ENCODE measurements around the gene MYCBPAP.

The MYCBPAP gene

DNA sequence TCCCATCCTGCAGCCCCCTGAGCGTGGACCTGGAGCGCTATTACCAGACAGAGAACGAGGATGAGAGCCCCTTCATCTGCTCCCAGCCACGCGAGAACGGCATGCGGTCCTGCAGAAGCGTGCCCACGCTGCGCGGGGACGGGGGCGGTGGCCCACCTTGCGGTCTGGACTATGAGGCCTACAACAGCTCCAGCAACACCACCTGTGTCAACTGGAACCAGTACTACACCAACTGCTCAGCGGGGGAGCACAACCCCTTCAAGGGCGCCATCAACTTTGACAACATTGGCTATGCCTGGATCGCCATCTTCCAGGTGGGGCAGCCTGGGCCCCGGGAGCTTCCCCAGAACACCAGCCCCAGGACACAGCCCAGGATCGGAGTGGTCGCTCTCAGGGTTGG is 64.3 kb downstream of the MYCBPAP start:
- TF ChIP-seq, protein P1, sequence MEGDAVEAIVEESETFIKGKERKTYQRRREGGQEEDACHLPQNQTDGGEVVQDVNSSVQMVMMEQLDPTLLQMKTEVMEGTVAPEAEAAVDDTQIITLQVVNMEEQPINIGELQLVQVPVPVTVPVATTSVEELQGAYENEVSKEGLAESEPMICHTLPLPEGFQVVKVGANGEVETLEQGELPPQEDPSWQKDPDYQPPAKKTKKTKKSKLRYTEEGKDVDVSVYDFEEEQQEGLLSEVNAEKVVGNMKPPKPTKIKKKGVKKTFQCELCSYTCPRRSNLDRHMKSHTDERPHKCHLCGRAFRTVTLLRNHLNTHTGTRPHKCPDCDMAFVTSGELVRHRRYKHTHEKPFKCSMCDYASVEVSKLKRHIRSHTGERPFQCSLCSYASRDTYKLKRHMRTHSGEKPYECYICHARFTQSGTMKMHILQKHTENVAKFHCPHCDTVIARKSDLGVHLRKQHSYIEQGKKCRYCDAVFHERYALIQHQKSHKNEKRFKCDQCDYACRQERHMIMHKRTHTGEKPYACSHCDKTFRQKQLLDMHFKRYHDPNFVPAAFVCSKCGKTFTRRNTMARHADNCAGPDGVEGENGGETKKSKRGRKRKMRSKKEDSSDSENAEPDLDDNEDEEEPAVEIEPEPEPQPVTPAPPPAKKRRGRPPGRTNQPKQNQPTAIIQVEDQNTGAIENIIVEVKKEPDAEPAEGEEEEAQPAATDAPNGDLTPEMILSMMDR (IDR thresholded peaks at IDR 0.05): no peak

DNA sequence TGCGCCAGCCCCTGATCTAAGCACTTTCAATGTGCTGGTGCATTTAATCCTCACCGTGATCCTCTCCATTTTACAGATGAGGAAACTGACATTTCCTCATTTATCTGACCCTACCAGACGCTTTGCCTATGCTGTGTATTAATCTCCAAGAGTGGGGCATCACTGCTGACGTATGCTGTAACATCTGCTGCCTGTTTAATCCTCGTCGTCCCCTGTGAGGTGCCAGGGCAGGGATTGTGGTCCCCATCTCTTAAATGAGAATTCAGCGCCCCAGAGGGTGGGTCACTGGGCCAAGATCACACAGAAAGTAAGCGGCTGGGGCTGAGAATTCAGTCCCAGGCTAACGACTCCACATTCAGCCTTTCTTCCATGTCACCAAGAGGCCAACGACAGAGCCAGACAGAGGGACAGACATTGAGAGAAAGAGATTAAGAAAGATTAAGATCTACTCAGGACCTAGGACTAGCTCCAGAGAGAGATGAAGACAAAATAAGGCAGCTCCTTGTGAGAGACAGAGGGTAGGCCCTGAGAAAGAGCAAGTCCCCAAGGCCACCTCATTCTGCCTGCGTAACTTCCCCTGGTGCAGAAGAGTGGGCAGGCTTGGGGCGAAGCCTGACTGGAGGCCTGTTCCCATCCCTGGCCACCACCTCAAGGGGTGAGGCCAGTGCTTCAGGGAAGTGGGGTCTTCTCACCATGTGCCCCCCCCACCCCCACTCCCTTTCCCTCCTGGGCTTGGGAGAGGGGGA is 65.8 kb downstream of the MYCBPAP start:
- TF ChIP-seq, protein P1 (IDR thresholded peaks at IDR 0.05): no peak

DNA sequence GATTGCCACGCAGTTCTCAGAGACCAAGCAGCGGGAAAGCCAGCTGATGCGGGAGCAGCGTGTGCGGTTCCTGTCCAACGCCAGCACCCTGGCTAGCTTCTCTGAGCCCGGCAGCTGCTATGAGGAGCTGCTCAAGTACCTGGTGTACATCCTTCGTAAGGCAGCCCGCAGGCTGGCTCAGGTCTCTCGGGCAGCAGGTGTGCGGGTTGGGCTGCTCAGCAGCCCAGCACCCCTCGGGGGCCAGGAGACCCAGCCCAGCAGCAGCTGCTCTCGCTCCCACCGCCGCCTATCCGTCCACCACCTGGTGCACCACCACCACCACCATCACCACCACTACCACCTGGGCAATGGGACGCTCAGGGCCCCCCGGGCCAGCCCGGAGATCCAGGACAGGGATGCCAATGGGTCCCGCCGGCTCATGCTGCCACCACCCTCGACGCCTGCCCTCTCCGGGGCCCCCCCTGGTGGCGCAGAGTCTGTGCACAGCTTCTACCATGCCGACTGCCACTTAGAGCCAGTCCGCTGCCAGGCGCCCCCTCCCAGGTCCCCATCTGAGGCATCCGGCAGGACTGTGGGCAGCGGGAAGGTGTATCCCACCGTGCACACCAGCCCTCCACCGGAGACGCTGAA is 67.5 kb downstream of the MYCBPAP start:
- TF ChIP-seq, protein P1 (IDR thresholded peaks at IDR 0.05): no peak

DNA sequence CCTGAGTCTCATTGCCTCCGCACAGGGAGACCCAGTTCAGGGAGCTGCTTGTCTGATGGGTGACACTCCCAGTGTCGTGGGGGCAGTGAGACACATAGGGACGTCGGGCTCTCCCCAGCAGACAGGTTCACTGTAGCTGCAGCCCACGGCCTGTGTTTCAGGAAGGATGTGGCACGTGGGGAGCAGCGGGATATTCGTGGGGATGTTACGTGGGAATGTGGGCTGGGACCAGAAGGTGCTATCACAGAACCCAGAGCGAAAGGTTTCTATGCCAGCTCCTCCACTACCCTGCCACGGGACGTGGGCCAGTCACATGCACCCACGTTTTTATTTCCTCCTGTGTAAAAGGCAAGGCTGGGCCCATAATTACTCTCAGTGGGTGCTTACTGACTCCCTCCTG is 68.6 kb downstream of the MYCBPAP start:
- TF ChIP-seq, protein P1 (IDR thresholded peaks at IDR 0.05): no peak

DNA sequence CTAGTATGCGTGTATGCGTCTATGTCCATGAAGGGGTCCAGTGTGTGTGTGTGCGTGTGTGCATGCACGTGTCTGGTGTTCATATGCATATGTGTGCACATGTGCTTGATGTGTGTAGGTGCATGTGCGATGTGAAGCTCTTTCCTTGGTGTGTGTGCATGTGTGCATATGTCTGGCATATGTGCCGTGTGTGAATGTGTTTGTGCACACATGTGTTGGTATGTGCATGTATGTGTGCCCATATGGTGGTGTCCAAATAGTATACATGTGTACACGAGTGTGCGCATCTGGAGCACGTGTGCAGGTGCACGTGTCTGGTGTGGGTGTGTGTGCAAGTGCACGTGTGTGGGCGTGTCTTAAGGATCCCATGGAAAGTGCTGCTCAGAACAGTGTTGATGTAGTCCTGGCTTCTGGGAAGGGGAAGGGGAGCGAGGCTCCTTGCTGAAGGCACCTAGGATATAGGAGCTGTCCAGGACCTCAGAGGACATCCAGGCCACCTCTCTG is 69.3 kb downstream of the MYCBPAP start:
- TF ChIP-seq, protein P1 (IDR thresholded peaks at IDR 0.05): no peak

DNA sequence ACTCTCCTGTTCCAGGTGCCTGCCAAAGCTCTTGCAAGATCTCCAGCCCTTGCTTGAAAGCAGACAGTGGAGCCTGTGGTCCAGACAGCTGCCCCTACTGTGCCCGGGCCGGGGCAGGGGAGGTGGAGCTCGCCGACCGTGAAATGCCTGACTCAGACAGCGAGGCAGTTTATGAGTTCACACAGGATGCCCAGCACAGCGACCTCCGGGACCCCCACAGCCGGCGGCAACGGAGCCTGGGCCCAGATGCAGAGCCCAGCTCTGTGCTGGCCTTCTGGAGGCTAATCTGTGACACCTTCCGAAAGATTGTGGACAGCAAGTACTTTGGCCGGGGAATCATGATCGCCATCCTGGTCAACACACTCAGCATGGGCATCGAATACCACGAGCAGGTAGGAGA is 69.9 kb downstream of the MYCBPAP start:
- TF ChIP-seq, protein P1 (IDR thresholded peaks at IDR 0.05): no peak

DNA sequence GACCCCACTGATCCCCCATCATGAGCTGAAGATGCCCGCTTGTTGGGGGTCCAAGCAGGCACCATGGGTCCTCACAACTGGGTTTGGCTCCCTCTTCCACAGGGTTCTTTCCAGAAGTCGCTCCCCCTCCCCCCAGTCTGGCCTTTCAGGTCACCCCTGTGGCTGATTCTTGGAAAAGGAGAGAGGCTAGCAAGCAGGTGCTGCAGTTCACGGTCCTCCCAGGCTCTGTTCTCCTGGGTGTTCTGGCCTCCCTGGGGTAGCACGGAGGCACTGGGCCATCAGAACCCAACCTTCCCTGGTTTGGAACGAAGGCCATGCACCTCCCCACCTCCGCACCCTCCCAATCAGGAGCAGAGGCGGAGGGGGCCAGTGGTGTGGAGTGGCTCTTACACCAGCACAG is 71.2 kb downstream of the MYCBPAP start:
- TF ChIP-seq, protein P1 (IDR thresholded peaks at IDR 0.05): no peak
